HG03196 (cell line): ENCODE data around the gene OR7C2.
"Not testable (repeated sequence)": the region's sequence is repeated elsewhere in the genome, so short reads cannot be mapped to it uniquely, and the experiment has no call there.

Source experiments
- ATAC-seq: cut with Tn5 transposase; IDR thresholded peaks from one replicate; pipeline ENCODE4 v1.9.1; 2021; ENCODE audit not compliant: unreplicated experiment

OR7C2 gene

GRCh38 chr19:14941189-14941588 lies at the start of gene OR7C2:
Gene OR7C2, plus strand, starts transcription at chr19:14941489. Its CDS starts 0 bp downstream, at chr19:14941489.
- ATAC-seq: no peak

GRCh38 chr19:14901675-14902260 lies 39.5 kb upstream of the OR7C2 start:
- no peak for ATAC-seq

- ATAC-seq: no peak
These were observed 34.6 kb upstream of the OR7C2 start for GRCh38 chr19:14906711-14907110.

GRCh38 chr19:14915116-14915515 lies 26.2 kb upstream of the OR7C2 start:
- no peak for ATAC-seq

- no peak for ATAC-seq
These were observed 24.4 kb upstream of the OR7C2 start for GRCh38 chr19:14916848-14917247.

- no peak for ATAC-seq
These were observed 7.8 kb upstream of the OR7C2 start for GRCh38 chr19:14933506-14933905.

GRCh38 chr19:14940266-14940665 lies 1.0 kb upstream of the OR7C2 start:
- ATAC-seq: no peak

GRCh38 chr19:14943601-14944000 lies 2.3 kb downstream of the OR7C2 start:
- no peak for ATAC-seq

- no peak for ATAC-seq
These were observed 3.2 kb downstream of the OR7C2 start for GRCh38 chr19:14944456-14944855.

GRCh38 chr19:14949413-14949812 lies 8.1 kb downstream of the OR7C2 start:
- ATAC-seq: not testable (repeated sequence)

- no peak for ATAC-seq
These were observed 8.6 kb downstream of the OR7C2 start for GRCh38 chr19:14949876-14950275.

- ATAC-seq: no peak
These were observed 9.1 kb downstream of the OR7C2 start for GRCh38 chr19:14950421-14950820.

- ATAC-seq: no peak
These were observed 11.5 kb downstream of the OR7C2 start for GRCh38 chr19:14952767-14953166.

- ATAC-seq: no peak
These were observed 12.9 kb downstream of the OR7C2 start for GRCh38 chr19:14954071-14954655.

GRCh38 chr19:14957464-14957863 lies 16.2 kb downstream of the OR7C2 start:
- no peak for ATAC-seq

GRCh38 chr19:14959263-14959662 lies 18.0 kb downstream of the OR7C2 start:
- ATAC-seq: no peak

- ATAC-seq: no peak
These were observed 20.8 kb downstream of the OR7C2 start for GRCh38 chr19:14961956-14962685.

GRCh38 chr19:14968247-14968646 lies 27.0 kb downstream of the OR7C2 start:
- no peak for ATAC-seq

- no peak for ATAC-seq
These were observed 30.2 kb downstream of the OR7C2 start for GRCh38 chr19:14971474-14971873.

- no peak for ATAC-seq
These were observed 31.4 kb downstream of the OR7C2 start for GRCh38 chr19:14972676-14973075.

- no peak for ATAC-seq
These were observed 33.2 kb downstream of the OR7C2 start for GRCh38 chr19:14974488-14974887.

- ATAC-seq: no peak
These were observed 35.8 kb downstream of the OR7C2 start for GRCh38 chr19:14977128-14977527.
